Activated CD8-positive, alpha-beta T cell treated with anti-CD3 and anti-CD28 coated beads for 36 hours (primary cell): ENCODE measurements around the gene TRAK2. TPM values are rescaled to one million over a fixed set of nuclear protein-coding genes. Genes with fewer than 3 reads are reported as not detected.

Experiments used
- ATAC-seq: fragments of 200-7000 bp; cut with Tn5 transposase; one replicate; pipeline ENCODE4 v1.10.0; 2021; ENCODE audit warnings: mild to moderate bottlenecking, moderate library complexity
- CTCF ChIA-PET: fragments of 350-600 bp; sonication (Branson Sonifier 250); formaldehyde crosslinking; loops from one replicate; lab custom pipeline; 2021; ENCODE audit warnings: antibody characterized with exemption; lab: Charles Lee
- POLR2A ChIA-PET: fragments of 350-600 bp; sonication (Branson Sonifier 250); formaldehyde crosslinking; loops from one replicate; lab custom pipeline; 2021; ENCODE audit warnings: antibody characterized with exemption; lab: Charles Lee
- DNase-seq: peaks from one replicate; pipeline ENCODE4 v3.0.0-alpha.2; 2020
- H3K27ac Mint-ChIP-seq: one replicate; pipeline ENCODE4 v1.8.0; 2021; ENCODE audit warnings: mild to moderate bottlenecking, mixed read lengths
- H3K27me3 Mint-ChIP-seq: one replicate; pipeline ENCODE4 v1.8.0; 2021; ENCODE audit warnings: mixed read lengths
- H3K36me3 Mint-ChIP-seq: one replicate; pipeline ENCODE4 v1.8.0; 2021; ENCODE audit warnings: low read depth, mixed read lengths
- H3K4me1 Mint-ChIP-seq: one replicate; pipeline ENCODE4 v1.8.0; 2021; ENCODE audit warnings: low read depth, mixed read lengths
- H3K4me3 Mint-ChIP-seq: one replicate; pipeline ENCODE4 v1.8.0; 2021; ENCODE audit warnings: mild to moderate bottlenecking, moderate library complexity, mixed read lengths
- H3K9me3 Mint-ChIP-seq: one replicate; pipeline ENCODE4 v1.8.0; 2021; ENCODE audit warnings: mixed read lengths
- intact Hi-C: fragments of 100-400 bp; cut with micrococcal nuclease; formaldehyde crosslinking; loops from one replicate; pipeline ENCODE4 v1.10.0; 2022
- total RNA-seq, 2 experiments: library from RNA; stranded (reverse); gene quantifications; one replicate each; pipeline ENCODE4 v1.2.3, GENCODE V29; 2021
- TF ChIP-seq, protein P1 (sequence below): fragments of 200-600 bp; IDR thresholded peaks from one replicate; pipeline ENCODE4 v1.8.0; 2022; ENCODE audit warnings: antibody characterized with exemption, mild to moderate bottlenecking

The TRAK2 gene
- total RNA-seq, 2 experiments from 2014 or later, result 19.8 to 22.8 TPM

DNA sequence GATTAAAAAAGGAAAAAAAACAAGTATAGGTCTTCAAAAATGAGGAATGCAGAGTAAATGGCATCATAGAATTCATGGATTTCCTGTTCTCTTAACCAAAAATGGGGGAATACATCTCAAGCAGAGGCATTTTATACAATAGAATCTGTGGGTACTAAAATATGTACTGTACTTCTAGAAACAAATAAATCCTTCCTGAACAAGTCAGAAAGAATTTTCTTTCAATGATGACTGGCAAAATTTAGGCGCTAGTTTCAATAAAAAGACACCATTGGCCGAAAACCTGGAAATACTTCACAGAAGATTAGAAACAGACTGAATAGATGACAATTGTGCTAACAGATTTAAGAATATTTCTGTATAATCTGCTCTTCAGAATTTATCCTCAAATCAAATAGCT is 15.1 kb downstream of the TRAK2 start:
- Mint-ChIP-seq H3K27ac (no peak overlapping the region), H3K4me1 (peaks cover 33% of the 10 kb centered on the region), H3K9me3 (no peaks in the 10 kb centered on the region), H3K36me3 (peaks cover 14% of the 10 kb centered on the region), H3K27me3 (no peaks in the 10 kb centered on the region), H3K4me3 (no peak overlapping the region)
- ChIA-PET CTCF (interaction anchor here (0.9 kb wide), 1 partner anchor 9 kb away, joined by 4 read pairs; no protein-coding TSS in a partner anchor), POLR2A (interaction anchor here (1.1 to 2.6 kb wide), 2 partner anchors 11 to 15 kb away, joined by 3 to 12 read pairs; partner anchors contain the start of genes STRADB and TRAK2)
- intact Hi-C loops, result no loop called here
- DNase-seq, result no peak
- TF ChIP-seq, protein P1, sequence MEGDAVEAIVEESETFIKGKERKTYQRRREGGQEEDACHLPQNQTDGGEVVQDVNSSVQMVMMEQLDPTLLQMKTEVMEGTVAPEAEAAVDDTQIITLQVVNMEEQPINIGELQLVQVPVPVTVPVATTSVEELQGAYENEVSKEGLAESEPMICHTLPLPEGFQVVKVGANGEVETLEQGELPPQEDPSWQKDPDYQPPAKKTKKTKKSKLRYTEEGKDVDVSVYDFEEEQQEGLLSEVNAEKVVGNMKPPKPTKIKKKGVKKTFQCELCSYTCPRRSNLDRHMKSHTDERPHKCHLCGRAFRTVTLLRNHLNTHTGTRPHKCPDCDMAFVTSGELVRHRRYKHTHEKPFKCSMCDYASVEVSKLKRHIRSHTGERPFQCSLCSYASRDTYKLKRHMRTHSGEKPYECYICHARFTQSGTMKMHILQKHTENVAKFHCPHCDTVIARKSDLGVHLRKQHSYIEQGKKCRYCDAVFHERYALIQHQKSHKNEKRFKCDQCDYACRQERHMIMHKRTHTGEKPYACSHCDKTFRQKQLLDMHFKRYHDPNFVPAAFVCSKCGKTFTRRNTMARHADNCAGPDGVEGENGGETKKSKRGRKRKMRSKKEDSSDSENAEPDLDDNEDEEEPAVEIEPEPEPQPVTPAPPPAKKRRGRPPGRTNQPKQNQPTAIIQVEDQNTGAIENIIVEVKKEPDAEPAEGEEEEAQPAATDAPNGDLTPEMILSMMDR, result no peak
- no peak for ATAC-seq

GRCh38 chr2:201433394-201433995 is 17.8 kb downstream of the TRAK2 start:
- TF ChIP-seq, protein P1, result no peak
- ChIA-PET CTCF (interaction anchor here (1.0 to 1.9 kb wide), 3 partner anchors 11 to 19 kb away, joined by 3 to 5 read pairs (median 3); no protein-coding TSS in a partner anchor), POLR2A (interaction anchor here (0.6 to 2.0 kb wide), 4 partner anchors 13 to 548 kb away, joined by 3 to 5 read pairs (median 4); partner anchors contain the start of genes STRADB and TRAK2)
- Mint-ChIP-seq H3K4me3 (no peak overlapping the region), H3K4me1 (peaks cover 30% of the 10 kb centered on the region), H3K27ac (peak overlapping the region; percentile 92), H3K27me3 (no peaks in the 10 kb centered on the region), H3K36me3 (peaks cover 15% of the 10 kb centered on the region), H3K9me3 (no peaks in the 10 kb centered on the region)
- ATAC-seq (no peak), DNase-seq (no peak)
- intact Hi-C loops, result no loop called here

- ATAC-seq (no peak), DNase-seq (no peak)
- intact Hi-C loops, result no loop called here
- H3K36me3 Mint-ChIP-seq, result peaks cover 15% of the 10 kb centered on the region
- no peaks in the 10 kb centered on the region for H3K27me3 Mint-ChIP-seq
- CTCF ChIA-PET, result interaction anchor here (1.0 to 1.9 kb wide), 4 partner anchors 10 to 20 kb away, joined by 3 to 5 read pairs (median 3); no protein-coding TSS in a partner anchor
- peak overlapping the region; percentile 92 for H3K27ac Mint-ChIP-seq
- TF ChIP-seq, protein P1, result no peak
- H3K4me3 Mint-ChIP-seq, result no peak overlapping the region
- POLR2A ChIA-PET, result interaction anchor here (1.0 to 2.0 kb wide), 3 partner anchors 13 to 189 kb away, joined by 3 to 5 read pairs (median 5); partner anchors contain the start of genes STRADB and TRAK2
- H3K4me1 Mint-ChIP-seq, result peaks cover 30% of the 10 kb centered on the region
- H3K9me3 Mint-ChIP-seq, result peaks cover 3% of the 10 kb centered on the region
These were observed 18.5 kb downstream of the TRAK2 start for GRCh38 chr2:201432621-201433393.

DNA sequence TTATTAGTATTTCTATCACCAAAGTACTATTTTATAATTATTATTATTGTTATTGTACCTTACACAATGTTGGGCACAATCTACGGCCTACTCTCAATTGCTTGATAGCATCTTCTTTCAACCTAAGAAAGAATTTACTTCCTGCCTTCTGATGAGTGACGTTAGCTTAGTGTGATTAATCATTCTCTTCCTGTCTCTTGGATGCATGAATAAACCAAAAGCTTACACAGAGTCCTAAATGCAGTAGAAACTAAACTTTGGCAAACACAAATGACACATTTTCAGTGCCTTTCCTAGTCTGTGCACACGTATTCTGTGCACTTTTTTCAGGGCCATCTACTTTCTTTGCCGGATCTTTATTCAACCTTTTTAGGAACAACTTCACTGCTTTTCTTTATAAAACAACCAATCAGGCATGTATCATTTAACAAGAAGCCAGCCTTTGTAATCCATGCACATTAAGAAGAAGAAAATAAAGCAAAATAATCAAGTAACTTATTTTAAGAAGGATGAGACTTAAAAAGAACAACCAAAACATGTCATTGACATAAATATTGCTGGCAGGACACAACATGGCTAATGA is 19.1 kb downstream of the TRAK2 start:
- Mint-ChIP-seq H3K4me3 (peak overlapping the region; percentile 39), H3K4me1 (peaks cover 30% of the 10 kb centered on the region), H3K27ac (peak overlapping the region; percentile 92), H3K36me3 (peaks cover 15% of the 10 kb centered on the region), H3K9me3 (peaks cover 3% of the 10 kb centered on the region), H3K27me3 (no peaks in the 10 kb centered on the region)
- intact Hi-C loops, result no loop called here
- ATAC-seq (peak; percentile 98), DNase-seq (no peak)
- ChIA-PET POLR2A (interaction anchor here (1.4 to 2.0 kb wide), 2 partner anchors 17 to 19 kb away, joined by 5 read pairs; partner anchors contain the start of genes STRADB and TRAK2), CTCF (interaction anchor here (1.1 to 1.4 kb wide), 2 partner anchors 19 to 34 kb away, joined by 3 read pairs; no protein-coding TSS in a partner anchor)
- TF ChIP-seq, protein P1, result no peak
